GM21447 (cell line): ENCODE measurements around the gene LY6G6F.
"Not testable (repeated sequence)": the region's sequence is repeated elsewhere in the genome, so short reads cannot be mapped to it uniquely, and the experiment has no call there.

Source experiments
- ATAC-seq: cut with Tn5 transposase; IDR thresholded peaks from one replicate; pipeline ENCODE4 v1.9.1; 2021; ENCODE audit not compliant: unreplicated experiment

The LY6G6F gene

DNA sequence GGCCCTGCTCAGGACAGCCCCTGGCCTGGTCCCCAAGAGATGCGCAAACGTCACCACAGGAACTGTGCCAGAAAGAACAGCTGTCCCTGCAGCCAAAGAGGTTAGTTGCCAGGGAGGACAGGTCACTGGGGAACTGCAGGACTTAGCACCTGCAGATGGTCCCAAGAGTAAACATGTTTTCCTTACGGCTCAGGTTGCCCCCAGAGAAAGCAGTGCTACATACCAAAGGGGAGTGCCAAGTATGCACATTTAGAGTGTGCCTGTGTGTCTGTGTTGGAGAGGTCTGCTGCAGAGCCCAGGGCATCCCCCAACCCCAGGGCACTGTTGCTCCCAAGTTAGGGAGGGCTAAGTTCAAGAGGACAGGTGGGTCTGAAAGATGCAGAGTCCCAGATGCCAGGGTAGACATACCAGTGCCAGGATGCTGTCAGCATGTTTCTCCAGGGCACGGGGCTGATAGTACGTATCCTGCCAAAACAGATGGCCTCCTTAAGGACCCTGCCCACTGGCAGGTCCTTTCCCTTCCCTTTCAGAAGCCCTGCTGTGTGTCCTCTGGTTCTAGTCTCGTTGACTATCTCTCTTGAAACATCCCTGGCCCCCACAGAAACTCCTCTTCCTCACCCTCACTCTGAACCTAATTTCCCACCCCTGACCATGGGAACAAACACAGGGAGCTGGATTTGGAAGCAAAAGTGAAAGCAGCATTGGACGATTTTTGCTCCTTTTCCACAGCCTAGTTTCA is 4.8 kb upstream of the LY6G6F start:
- no peak for ATAC-seq

DNA sequence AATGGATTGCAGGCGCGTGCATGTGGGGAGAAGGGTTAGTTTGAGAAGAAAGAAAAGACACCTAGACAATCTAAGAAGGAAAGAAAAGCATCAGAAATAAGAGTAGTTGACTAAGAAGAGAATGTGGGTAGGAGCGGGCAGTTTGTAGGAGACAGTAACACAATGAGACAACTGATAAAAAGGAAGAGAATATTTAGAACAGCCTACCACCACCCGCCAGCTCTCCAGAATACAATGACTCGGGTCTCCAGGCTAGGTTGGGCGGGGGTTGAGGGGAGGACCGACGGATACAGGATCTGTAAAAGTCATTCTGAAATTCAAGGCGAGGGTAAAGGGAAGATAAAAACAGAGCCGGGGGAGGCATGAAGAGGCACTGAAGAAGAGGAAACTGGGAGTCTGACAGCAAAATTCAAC is 4.3 kb upstream of the LY6G6F start:
- peak; percentile 11 for ATAC-seq

DNA sequence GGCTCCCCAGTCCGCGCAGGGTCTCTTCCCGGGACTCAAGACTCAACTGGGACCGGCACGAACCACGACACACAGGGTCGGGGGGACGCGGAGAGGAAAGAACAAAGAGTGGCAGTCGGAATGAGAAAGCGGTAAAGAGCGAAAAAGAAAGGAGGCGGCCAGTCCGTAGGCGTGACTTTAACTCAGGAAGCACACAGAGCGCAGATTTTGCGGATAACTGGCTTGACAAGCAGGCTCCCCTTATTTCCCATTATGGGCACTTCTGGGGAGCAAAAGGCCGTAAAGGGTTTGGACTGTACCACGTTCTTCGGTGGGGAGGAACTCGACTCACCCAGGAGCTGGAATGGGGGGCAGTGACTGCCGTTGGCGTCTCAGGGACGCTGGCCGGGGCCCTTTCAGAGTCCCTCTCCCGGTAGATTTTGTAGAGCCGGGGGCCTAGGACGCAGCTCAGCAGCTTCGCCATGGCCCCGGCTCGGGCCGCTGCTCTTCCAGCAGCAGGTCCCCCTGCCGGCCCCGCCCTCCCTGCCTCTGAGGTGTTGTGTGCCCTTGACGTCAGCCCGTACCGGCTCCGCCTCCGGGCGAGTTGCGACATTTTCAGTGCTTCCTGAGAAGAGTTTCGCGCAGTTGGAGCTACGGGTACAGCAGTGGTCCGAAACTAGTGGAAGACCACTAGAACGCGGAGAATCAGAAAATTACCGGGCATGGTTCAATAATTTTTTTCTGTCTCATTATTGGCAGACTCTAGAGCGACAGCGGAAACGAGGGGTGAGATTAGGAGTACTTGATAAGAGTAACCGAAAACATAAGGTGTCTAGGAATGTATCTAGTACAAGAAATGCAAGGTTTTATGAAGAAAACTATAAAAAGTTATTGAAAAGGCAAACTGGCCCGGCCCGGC is 3.6 kb upstream of the LY6G6F start, which contains the start of gene ABHD16A:
ABHD16A (minus strand) TSS at position 506 of the 898 bp plus-strand sequence; CDS start at position 463, 43 bp downstream.
- ATAC-seq = peak; percentile 91

DNA sequence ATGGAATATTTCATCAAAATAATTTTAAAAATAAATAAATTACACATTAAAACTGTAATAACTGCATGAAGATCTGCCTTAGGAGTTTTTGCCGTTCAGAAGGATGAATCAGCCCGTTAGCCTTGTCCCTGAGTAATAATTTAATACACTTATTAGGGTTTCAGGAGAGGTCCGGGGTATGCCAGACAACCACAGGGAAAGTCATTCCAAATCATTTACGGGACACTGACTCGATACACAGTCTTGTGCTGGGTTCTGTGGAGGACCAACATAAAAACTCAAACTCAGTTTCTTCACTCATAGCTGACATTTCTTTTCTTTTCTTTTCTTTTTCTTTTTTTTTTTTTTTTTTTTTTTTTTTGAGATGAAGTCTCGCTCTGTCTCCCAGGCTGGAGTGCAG is 735 bp upstream of the LY6G6F start:
- no peak for ATAC-seq

DNA sequence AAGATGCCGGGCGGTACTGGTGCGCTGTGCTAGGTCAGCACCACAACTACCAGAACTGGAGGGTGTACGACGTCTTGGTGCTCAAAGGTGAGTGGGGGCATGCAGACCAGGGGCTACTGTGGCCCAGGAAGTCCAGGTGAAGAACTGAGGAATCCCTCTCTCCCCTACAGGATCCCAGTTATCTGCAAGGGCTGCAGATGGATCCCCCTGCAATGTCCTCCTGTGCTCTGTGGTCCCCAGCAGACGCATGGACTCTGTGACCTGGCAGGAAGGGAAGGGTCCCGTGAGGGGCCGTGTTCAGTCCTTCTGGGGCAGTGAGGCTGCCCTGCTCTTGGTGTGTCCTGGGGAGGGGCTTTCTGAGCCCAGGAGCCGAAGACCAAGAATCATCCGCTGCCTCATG is 1.0 kb downstream of the LY6G6F start:
- no peak for ATAC-seq

DNA sequence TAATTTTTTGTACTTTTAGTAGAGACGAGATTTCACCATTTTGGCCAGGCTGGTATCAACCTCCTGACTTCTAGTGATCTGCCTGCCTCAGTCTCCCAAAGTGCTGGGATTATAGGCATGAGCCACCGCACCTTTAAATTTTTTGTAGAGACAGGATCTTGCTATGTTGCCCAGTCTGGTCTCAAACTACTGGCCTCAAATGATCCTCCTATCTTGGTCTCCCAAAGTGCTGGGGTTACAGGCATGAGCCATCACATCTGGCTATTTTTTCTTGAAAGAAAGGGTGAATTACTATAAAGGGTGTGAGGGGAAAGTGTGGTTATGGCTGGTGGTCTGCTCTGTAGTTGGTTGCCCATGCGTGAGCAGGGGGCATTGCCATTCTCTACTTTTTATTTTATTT is 1.6 kb downstream of the LY6G6F start:
- no peak for ATAC-seq

DNA sequence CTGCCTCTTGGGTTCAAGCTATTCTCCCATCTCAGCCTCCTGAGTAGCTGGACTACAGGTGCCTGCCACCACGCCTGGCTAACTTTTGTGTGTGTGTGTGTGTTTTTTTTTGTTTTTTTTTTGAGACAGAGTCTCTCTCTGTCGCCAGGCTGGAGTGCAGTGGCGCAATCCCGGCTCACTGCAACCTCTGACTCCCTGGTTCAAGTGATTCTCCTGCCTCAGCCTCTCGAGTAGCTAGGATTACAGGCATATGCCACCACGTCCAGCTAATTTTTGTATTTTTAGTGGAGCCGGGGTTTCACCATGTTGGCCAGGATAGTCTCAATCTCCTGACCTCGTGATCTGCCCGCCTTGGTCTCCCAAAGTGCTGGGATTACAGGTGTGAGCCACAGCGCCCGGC is 2.5 kb downstream of the LY6G6F start:
- not testable (repeated sequence) for ATAC-seq

DNA sequence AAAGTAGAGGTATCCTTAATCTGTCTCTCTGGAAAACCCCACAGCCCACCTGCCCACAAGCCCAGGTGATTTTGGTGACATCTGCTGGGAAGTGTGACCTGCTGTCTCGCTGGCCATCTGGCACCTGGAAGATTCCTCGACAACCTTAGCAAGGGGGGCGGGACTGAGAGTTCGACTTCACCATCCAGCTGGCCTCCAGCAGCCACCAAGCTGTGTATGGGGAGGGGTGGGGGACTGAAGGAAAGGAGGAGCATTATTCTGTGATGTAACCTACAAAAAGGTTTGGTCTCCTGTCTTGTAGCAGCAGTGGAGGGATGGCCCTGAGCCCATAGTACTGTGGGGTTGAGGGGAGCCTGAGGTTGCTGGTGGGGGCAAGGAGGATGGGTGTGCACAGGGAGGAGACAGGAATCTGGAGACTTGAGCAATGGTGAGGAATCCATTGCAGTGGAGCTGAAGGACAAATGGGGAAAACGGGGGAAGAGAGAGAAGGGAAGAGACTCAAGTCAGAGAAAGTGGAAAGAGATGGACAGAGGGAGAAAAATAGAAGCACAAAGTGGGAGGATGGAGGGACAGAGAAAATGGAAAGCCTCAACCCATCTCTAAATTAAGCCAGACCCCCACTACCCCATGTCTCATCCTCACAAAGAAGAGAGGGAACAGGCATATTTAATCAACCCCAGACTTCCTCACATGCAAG is 4.0 kb downstream of the LY6G6F start:
- no peak for ATAC-seq

DNA sequence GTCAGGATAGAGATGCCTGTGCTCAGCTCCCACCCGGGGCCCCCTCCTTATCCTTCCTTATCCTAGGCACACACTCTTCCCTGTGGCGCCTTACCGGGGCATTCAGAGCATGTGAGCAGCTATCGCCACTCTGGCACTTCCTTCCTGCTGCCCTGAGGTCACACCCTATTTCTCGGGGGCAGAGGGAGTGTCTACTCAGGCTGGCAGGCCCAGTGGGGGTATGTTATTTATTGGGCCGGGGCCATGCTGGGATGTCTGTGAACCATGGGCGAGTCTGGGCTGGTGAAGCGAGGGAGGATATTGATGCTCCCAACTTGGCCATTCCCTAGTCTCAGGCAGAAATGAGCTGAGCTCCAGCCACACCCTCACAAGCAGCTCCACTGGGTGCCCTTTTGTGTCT is 4.6 kb downstream of the LY6G6F start:
- ATAC-seq = no peak

DNA sequence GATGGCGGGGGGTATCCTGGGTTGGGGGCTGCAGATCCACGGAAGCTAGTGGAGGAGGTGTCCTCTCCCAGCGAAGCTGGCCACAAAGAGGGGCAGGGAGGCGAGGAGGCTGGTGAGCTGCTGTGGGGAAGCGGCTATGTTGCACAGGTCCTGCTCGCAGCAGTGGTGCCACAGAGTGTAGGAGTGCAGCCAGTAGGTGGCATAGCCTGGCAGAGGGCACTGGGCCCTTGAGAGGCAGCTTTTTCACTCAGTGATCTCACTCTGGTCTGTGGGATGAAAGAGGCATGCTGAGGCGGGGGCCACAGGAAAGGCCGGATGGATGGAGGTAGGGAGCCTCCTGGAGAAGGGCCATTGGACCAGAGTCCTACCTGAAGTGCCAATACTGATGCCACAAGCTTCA is 5.6 kb downstream of the LY6G6F start:
- no peak for ATAC-seq

DNA sequence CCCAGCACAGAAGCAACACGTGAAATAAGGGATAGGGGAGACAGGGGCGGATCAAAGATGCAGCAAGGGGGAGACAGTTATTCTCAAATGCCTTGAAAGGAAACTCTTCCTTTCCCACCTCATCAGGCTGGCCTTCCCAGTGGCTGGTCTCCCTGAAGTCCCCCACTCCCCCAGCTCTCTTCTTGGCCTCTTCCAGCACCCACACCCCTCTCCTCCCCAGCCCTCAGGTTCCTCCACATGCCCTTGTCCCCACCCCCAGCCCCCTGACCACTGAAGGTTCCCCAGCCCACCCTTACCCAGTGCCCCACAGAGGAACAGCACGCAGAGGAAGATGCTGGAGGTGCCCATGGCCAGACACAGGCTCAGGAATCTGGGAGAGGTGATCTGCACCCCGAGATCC is 6.8 kb downstream of the LY6G6F start:
- no peak for ATAC-seq

DNA sequence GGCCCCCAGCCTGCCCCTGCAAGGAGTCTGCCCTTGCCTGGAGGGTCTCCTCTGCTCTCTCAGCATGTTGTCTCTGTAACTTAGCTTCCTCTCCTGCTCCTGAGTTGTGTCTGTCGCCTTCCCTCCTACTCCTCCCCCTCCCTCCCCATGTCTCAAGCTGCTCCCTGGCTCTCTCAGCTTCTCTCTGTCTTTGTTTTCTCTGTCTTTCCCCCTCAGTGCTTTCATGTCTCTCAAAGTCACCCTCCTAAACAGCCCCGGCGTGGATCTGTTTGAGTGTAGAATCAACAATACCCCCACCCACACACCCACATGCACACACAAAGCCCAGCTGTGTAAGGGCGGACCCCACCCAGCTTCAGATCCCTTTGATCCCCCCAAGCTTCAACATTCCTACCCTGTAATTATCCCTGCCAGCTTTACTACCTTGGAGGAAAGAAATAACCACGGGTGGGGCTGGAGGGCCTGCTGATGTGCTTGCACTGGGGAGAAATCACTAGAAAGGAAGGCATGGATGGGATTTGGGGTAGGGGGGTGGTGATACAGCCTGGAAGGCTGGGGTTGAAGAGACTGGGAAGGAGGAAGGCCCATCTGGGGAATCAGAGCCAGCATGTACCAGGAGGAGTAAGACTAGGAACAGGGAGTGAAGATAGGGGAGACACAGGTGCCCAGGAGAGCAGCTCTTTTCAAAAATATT is 7.5 kb downstream of the LY6G6F start:
- ATAC-seq = no peak

DNA sequence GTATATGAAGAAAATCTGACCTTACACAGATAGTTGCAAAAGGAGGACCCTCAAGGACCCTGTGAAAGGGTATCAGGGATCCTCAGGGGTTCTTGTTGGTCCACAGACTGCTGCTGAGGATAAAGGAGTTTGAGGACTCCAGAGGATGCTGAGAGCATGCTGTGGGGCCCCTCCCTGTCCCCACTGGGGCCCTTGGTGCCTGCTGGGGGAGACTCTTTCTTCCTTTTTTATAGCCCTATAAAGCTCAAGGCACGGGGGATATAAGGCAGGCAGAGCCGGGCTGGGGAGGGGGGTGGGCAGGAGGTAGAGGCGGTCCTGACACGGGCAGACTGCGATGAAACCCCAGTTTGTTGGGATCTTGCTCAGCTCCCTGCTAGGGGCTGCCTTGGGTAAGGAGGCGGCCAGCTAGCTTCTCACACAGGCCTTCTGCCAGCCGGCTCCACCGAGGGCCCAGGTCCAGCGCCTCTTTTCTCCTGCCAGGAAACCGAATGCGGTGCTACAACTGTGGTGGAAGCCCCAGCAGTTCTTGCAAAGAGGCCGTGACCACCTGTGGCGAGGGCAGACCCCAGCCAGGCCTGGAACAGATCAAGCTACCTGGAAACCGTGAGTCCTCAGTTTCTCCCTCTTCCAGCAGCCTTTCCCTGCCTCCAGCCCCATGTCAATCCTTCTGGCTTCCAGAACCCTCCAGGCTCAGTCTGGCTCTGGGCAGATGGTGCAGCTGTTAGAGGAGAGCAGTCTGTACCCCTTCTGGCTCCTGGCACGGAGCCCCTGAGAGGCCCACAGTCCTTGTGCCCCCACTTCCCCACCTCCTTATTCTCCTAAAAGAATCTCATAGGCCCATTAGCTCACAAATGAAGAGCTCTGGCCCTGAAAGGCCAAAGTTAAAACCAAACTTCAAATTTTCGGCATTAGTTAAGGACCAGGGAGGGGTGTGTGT is 8.6 kb downstream of the LY6G6F start, which contains the start of gene LY6G6D:
LY6G6D (plus strand) TSS at position 327 of the 937 bp plus-strand sequence; CDS start at position 335, 8 bp downstream.
- ATAC-seq = no peak

DNA sequence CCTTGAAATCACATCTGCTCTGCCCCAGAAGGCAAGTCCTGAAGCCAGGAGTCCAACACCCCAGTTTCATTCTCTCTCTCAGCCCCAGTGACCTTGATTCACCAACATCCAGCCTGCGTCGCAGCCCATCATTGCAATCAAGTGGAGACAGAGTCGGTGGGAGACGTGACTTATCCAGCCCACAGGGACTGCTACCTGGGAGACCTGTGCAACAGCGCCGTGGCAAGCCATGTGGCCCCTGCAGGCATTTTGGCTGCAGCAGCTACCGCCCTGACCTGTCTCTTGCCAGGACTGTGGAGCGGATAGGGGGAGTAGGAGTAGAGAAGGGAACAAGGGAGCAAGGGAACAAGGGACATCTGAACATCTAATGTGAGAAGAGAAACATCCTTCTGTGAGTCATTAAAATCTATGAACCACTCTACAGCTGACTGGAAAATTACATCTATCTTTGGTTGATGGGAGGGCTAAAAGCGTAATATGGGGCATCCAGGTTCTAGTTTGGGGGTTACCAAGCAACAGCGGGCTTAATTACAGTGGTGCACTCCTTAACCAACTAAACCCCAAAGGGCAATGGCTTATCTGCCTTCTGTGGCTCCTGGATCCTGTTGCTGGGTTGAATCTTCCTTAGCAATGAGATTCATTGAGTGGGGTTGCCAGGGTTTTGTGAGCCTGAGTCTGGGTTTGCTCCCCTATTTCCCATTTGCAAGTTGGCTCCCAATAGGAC is 11.0 kb downstream of the LY6G6F start:
- no peak for ATAC-seq

DNA sequence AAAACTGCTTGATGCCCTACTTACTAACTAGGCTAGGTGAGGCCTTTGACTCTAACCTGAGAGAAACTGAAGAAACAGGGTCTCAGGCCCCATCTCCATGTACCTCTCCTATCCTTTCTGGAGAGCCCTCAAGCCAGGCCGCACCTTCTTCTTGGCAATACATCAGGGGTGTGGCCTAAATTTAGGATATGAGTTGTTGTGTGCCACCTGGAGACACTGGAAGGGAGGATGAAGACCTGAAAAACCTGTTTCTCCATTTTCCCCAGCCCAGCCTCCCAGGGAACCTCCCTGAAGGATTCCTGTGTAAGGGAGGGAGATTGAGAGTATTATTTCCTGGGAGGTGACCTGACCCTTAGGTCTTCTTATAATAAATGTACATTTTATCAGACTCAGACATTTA is 11.6 kb downstream of the LY6G6F start:
- no peak for ATAC-seq

DNA sequence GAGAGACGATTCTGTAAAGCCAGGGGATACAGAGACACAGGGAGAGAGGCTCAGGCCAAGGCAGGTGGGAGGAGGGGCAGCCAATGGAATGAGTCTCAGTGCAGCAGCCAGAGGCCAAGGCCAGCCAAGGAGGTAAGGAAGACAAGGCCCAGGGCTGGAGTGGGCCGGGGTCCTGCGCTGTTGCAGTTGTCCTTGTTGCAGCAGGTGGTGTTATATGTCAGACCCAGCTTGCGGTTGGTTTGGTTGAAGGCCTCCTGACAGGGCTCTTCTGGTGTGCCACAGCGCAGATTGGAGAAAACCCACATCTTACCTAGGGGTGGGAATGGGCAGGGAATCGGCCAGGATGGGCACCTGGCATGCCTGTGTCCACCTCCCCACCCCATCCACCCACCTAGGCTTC is 12.3 kb downstream of the LY6G6F start:
- no peak for ATAC-seq

DNA sequence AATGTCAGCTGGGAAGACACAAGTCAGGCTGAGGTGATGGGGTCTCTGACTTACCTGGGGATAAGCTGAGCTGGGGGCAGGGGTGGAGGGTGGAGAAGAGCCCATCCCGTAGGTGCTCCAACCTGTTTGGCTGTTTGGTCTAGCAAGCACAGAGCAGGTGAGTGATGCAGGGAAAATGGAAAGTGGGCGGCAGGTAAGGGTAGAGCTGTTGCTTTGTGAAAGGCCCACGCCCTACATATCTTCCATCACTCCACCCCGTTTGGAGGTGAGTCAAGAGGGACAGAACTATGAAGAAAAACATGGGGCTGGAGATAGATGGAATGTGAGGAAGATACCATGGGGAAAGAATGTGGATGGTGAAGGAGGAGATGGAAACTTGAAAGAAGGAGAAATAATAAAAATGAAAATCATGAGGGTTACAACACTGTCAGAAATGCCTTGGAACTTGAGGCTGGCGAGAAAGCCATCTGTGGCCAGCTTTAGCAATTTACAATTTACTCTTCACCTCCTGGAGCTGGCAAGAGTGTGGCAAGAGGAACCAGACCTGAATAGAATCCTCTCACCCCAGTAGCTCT is 13.6 kb downstream of the LY6G6F start:
- ATAC-seq = no peak

DNA sequence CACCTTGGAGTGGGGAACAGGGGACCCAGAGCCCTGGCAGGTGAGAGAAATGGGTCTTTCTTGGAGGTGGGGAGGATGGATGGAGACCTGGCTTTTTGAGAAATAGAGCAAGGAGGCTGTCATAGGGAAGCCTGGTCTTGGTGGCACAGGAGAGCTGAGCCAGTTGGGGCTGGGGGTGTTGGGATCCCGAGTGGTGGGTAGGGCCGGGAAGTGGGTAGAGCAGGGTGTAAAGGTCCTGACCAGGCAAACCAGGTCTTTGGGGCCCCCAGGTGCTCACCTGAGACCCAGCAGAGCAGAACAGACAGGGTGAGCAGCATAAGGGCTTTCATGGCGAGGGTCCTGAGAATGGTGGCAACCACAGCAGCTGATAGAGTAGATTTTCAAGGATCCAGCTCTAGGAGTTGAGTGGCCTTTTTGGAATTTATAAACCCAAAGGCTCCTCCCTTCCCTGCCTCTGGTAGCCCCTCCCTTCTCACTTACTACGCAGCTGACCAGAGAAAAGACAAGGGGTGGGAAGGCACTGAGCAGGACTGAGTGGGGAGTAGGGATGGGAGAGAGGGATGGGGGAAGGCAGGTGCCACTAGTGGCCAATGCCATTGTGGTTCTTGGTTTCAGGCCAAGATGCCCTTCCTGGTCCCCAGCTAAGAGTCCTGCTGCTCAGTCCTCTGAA is 14.8 kb downstream of the LY6G6F start, which contains the start of gene LY6G6C:
LY6G6C (minus strand) TSS at position 396 of the 670 bp plus-strand sequence; CDS start at position 329, 67 bp downstream.
- ATAC-seq = no peak
